GM19455 (cell line): ENCODE measurements around the gene SGCG.

Source experiments
- ATAC-seq: cut with Tn5 transposase; IDR thresholded peaks from one replicate; pipeline ENCODE4 v1.9.1; 2021; ENCODE audit not compliant: unreplicated experiment

The SGCG gene

DNA sequence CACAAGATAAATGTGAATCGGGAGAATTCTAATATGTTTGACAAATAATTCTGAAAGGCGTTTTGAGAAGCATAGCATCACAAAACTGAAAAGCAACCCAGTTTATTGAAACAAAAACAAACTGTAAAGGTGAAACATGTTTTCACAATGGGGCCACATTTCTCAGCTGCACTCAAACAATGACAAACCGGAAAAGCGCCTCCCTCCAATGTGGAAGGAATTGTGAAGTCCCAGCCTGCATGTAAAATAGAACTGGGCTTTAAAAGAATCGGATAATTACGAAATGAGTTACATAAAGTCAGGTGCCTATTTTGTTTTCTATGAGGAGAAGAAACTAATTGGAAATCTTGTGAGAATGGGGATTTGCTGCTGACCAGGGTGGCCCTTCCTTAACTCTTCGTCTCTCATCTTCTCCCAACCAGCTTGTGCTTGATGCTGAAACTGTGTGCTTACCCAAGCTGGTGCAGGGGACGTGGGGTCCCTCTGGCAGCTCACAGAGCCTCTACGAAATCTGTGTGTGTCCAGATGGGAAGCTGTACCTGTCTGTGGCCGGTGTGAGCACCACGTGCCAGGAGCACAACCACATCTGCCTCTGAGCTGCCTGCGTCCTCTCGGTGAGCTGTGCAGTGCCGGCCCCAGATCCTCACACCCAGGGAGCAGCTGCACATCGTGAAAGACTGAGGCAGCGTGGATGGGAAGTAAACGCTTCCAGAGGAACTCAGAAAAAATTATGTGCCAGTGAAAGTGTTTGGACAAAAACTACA lies 143.3 kb downstream of the SGCG start:
- ATAC-seq: no peak

DNA sequence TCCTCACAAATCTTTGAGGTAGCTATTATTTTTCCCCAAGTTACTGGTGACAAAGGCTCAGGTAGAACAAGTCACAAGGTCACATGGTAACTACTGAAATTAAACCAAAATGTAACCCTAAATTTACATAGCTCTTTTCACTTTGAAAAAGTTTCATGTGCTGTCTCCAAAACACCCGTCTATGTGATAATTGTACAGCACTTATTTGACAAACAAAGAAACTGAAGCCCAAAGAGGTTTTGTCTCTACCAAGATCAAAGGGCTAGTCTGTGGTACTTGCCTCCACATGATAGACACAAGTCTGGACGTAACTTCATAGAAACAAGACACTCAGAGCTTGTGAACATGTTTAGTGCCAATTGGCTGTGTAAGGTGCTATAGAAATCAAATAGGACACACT lies 144.4 kb downstream of the SGCG start:
- ATAC-seq: no peak

DNA sequence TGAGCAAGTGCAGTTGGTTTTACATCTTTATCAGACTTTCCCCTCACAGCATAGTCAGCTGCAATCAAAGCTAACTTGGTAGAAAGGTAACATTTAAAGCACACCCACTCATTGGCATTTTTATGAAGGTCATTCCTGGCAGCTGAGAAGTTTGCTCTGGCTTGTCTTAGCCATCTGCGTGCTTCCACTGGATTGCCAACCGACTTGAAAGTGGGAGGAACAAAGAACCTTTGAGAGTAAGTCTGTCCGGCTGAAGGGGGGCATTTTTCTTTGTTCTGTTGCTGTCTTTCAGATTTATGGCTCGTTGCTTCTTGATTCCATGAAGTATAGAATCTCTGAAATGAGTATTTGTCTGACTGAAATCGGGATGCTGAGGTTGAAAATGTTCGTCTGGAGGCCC lies 149.6 kb downstream of the SGCG start:
- no peak for ATAC-seq

DNA sequence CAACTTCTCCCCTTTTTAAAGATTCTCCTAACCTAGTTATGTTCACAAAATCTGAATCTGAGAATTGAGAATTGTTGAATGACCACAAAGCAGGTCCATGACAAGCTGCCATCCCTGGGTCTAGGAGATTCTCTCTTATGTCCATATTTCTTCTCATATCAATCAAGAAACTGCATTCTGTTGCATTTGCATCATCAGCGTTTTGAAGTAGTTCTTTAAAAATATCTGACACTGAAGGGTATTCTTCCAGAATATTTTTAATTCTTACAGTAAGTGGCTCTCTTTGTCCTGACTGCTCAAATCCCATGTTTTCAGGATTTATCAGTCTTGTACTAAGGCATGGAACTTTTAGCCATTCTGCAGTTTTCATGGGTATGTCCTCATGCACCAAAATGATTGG lies 158.4 kb downstream of the SGCG start:
- ATAC-seq: no peak

DNA sequence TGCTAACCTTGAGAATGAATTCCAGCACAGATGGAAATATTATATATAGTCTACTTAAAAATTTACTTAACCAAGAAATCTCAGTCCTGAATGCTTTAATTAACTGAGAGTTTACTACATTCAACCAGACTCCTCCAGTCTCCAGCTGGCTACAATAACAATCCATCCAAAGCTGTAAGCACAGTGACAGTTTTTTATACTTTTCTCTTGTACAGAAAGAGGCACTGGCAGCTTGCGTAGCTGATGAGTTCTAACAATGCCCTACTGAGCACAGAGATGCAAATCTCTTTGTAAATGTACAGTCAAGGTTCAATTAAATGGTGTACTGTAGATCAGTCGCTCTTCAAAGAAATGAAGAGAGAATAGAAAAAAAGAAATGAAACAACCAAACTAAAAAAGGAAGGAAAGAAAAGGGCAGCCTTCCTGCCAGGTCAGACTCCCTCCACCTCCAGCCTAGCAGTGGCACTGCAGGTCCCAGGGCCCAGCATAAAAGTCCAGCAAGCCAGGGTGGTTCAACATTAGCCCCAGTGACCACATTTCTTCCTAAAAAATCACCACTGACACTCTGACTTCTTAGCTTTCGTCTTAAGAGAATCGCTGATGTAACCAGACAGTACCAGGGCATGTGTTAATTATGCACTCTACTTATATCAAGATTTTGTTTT lies 164.3 kb downstream of the SGCG start:
- ATAC-seq: no peak

DNA sequence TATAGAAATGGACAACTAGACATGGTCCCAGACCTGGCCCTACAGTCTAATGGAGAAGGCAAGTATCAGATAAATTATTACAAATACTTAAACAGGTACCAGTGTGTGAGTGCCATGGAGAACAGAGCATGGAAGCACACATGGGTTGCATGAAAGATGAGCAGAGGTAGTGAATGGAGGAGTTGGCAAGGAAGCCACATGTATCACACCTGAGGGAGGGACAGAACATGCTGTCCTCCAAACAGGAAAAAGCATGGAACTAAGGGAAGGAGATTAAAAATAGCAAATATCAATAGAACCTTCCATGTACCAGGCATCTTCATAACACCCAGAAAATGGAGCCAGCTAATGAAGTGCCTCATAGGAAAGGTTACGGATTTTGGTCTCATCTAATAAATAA lies 166.8 kb downstream of the SGCG start:
- no peak for ATAC-seq

DNA sequence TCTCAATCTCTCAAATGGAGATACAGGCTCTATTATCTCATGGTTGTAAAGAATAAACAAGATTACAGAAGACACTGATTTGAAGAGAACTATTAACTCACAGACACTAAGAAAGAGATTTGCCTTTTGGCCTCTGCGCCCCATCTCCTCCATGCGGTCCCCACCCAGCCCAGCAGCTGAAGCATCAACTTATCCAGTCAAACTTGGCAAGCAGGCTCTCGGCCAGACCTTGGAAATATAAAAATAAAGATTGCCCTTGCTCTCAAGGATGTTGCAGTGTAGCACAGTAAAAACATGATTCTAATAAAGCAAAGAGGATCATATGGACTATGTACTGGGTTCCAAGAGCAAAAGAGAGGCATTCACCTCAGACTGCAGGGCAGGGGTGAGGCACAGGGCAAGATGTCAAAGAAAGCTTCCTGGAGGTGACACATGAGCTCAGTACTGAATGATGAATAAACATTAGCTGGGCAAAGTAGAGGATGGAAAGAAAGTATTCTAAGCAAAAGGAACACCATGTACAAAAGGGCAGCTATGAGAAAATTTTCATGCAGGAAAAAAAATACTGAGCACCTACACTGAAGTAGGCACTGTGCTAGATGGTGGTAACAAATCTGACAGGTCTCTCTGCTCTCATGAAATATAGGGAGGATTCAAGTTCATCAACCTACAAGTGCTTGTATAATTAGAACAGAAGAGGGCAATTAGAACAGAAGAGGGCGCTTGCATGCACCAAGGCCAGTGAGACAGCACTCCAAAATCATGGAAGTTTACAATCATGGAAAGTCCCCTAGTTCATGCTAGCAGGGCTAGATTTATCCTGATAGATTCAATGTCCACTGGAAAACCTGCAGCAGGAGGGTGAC lies 167.7 kb downstream of the SGCG start:
- ATAC-seq: no peak

DNA sequence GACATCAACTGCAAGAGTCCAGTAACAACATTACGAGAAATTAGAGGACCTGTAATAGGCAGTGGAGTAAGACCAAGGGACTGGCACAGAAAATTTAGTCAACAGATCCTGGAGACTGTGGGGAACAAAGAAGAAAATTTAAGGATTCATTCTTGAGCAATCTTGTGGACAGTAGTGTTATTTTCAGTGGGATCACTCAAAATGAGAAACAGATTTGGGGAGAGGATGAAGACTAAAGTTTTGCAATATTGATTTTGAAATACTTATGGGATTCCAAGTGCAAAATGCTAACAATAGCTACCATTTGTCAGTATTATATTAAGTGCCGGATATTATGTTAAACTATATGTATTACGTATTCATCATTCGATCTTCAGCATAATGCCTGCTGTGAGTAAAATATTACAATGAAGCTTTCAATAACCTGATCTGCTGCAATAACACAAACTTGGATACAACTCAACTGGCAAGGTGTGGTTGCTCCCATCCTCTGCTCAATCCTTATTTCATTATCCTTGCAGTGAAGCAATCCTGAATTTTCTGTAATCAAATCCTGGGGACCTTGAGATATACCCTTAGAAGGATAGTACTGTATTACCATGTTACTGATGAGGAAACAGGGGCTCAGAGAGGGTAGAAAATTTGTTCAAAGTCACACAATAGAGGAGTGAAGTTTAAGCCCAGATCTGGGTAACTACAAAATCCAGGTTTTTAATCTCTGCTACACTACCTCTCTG lies 168.6 kb downstream of the SGCG start:
- ATAC-seq: no peak

DNA sequence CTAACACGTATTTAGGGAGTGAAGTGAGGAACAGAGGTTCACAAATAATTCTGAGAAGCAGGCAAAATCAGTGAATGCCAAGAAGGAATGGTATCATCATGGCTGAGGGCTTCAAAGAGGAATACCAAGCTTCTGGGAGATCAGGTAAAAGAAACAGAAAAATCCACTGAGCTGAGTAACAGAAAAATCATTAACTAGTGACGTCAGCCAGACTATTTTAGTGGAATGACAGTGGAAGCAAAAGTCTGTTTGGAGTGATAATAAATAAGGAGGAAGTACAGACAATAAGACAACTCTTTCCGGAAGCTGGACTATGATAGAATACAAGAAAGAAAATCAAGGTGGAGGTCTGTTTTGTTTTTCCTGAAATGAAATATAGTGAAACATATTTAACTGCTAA lies 169.2 kb downstream of the SGCG start:
- no peak for ATAC-seq

DNA sequence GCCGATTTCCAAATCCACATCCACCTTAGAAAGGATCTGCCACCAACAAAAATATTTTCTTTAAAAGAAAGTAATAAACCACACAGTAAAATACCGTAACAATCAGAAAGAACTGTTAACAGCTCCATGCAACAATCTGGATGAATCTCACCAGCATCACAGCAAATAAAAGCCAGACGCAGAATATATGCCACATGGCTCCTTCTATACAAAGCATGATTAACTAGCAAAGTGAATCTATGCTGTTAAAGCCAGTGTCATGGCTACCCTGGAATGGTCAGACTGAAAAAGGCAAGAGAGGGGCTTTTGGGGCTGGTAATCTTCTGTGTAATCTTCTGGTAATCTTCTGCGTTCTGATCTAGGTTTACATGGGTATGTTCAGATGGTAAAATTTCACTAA lies 171.4 kb downstream of the SGCG start:
- no peak for ATAC-seq

DNA sequence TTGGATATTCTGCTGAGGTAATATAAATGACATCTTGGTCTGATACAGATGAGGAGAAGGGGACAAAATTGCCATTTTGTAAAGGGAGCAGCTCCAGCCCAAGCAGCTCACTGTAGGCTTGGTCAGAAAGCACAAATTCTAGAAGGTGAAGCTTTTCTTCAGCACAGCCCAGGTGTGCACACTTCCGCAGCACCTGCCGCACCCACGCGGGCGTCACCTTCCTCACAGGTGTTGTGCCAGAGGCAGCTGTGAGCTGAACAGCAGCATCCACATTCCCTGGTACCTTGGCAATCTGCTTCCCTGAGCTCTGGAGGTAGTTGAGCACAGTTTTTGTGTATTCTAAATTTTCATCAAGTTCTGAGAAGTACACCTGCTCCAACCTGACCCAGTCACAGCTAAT lies 173.7 kb downstream of the SGCG start:
- ATAC-seq: no peak

DNA sequence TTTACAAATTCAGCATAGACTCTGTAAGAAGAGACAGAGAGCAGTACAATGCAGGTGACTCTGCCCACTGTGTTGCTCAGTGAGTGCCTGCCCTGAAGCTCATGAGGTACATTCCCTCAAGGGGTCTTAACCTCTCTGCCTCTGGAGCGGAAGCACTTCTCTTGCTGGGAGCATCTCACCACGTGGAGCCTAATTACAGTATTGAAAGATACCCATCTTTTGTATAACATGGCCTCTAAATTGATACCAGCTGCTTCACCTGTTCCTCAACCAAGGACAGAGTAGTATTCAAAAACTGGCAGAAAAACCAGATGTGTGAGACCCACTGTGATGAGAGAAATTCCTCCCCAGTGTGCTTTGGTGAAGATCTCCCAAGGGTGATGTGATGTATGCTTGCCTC lies 175.6 kb downstream of the SGCG start:
- no peak for ATAC-seq

DNA sequence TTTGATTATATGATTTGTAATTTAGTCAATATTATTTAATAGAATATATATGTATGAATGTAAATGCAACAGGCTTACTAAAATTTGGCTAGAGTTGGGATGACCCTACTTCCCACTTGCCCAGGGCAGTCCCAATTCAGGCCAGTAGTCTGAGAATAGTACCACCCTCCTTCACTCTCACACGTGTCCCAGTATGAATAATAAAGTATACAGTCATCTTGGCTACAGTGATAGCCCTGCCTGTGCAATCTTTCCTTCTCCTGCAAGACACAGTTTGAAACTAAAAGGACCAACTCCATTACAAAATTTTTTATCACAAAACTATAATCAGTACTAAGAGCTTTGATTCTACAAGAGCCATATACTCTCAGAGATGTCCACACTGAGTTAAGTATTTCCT lies 176.6 kb downstream of the SGCG start:
- ATAC-seq: no peak

DNA sequence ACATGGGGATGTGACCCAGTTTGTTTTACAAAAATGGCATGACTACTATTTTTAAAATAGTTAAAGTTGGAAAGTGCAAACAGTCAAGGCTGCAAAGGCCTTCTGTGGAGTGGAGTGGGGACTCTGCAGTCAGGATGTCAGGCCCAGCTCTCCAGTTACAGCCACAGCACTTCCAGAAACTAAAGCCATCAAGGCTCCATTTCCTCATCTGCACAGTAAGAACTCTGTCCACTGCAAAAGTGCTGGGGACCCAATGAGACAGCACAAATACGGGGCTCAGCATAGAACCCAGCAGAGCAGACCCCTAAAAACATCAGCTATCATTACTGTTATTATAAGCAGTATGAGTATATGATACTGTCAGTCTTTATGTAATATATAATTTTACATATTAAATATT lies 179.1 kb downstream of the SGCG start:
- no peak for ATAC-seq

DNA sequence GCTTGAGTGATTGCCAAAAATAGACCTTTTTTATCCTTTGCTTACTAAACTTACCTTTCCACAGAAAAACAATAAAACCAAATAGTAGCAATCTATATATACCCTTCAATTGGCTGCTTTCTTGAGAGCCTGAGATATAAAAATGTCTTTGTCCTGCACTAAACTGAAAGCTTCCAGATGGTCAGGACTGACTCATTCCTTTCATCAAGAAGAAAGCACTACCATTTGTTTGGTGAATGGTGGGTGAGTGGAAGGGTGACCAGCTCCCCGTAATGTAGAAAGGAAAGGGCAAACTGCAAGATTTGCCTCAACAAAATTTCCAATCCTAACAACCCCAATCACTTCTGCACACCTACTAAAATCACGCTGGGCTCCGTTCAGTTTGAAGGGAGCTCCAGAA lies 184.9 kb downstream of the SGCG start:
- ATAC-seq: no peak

DNA sequence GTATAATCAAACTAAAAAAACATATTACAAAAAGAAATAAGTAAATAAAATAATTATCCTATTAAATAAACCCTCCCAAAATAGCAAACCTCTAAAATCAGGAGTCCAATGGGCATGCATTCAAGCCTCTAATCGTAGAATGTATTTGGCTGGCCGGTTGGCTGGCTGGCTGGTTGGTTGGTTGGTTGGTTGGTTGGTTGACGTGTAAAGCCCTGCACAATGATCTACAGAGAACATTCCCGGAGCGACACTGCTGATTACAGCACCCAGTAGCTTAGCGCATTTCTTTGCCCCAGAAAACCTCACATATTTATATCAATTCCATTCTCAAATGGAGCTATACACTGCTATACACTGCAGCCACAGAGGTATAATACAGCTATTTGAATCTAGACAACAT lies 187.1 kb downstream of the SGCG start:
- no peak for ATAC-seq

DNA sequence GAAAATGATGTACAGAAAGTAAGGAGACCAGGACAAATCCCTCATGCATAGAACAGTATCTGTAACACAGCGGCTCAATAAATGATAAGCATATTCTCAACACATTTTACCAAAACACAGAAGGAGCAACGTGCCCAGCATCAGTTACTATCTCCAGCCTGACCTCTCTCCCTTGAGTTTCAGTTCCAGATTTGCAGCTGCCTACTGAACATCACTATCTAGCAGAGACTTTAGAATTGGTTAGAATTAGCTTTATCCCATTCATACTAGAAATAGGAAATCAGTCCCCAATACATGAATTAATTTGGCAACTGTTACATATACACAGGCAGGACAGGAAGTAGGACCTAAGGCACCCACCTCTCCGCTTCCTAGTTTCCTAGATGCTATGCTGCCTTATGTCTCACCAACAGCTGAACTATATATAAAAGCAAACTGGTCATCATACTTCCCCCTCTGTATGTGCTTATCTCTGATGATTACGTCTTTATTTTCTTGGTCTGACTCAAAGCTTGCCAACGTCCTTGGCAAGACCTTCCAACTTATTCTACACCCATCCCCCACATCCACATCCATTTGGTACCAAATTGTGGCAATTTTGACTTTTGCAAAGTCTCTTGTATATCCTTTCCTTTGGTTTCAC lies 191.6 kb downstream of the SGCG start:
- ATAC-seq: no peak
